Astrocyte of the cerebellum (primary cell): ENCODE measurements around the gene SYT5.

Experiments used
- DNase-seq: peaks from one replicate; pipeline ENCODE4 v3.0.0-alpha.2; 2011; ENCODE audit warnings: low read depth
- H3K4me3 ChIP-seq: 2 replicates; pipeline ENCODE4 v1.5.1; 2011; ENCODE audit warnings: mild to moderate bottlenecking, low read depth, low read length, moderate library complexity
- CTCF ChIP-seq: IDR thresholded peaks from 2 replicates; pipeline ENCODE4 v1.5.1; 2012; ENCODE audit warnings: low read length, low read depth, moderate library complexity, mild to moderate bottlenecking; ENCODE audit errors: missing control alignments
- in situ Hi-C: cut with HindIII; loops from 2 replicates; pipeline ENCODE4 v1.10.0; 2017; ENCODE audit warnings: low sequenced_read_pairs

Gene SYT5

DNA sequence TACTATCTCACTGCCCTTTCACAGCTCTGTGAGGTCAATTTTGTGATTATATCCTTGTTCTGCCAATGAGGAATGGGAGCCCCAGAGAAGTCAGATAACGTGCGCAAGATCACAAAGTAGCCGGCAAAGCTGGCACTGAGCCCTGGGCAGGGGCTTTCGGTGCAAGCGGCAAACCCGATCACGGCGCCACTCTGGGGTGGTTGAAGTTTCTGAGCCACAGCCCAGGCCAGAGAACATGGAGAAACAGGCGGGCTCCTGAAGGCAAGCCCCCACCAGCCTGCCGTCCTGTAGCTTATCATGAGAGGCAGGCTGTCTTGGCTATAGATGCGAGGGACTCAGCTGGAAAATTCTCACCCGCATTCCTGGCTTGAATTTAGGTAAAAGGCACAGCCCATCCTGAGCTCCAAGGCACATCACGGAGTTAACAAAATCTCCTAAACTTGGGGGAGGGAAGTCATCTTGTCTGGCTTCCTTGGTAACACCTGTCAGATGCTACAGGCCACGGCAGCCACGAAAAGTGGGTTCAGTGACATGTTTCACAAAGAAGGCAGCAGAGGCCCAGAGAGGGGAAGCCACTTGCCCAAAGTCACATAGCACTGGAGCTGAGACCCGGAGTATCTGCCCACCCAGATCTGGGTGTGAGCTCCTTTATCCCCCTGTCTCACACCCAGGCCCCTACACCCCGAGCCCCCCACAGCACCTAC, 43.5 kb downstream of the SYT5 start:
- no peak for TF ChIP-seq CTCF
- DNase-seq = no peak
- no peak overlapping the region for H3K4me3 ChIP-seq
- in situ Hi-C loops = no loop called here

DNA sequence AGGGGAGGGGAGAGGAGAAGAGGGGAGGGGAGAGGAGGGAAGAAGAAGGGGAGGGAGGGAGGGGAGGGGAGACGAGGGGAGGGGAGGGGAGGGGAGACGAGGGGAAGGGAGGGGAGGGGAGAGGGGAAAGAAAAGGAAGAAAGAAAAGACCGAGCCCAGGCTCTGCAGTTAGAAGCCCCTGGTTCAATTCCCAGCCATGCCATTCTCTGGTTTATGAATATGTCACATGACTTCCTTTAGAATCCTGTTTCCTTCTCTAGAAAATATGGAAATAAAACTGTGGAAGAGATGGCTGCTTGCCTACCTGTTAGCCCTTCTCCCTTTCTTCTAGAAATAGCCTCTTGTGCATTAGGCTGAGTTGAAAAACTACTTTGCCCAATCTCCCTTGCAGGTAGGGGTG, 45.4 kb downstream of the SYT5 start:
- no peak for DNase-seq
- TF ChIP-seq CTCF = no peak
- in situ Hi-C loops = no loop called here
- H3K4me3 ChIP-seq = no peak overlapping the region

DNA sequence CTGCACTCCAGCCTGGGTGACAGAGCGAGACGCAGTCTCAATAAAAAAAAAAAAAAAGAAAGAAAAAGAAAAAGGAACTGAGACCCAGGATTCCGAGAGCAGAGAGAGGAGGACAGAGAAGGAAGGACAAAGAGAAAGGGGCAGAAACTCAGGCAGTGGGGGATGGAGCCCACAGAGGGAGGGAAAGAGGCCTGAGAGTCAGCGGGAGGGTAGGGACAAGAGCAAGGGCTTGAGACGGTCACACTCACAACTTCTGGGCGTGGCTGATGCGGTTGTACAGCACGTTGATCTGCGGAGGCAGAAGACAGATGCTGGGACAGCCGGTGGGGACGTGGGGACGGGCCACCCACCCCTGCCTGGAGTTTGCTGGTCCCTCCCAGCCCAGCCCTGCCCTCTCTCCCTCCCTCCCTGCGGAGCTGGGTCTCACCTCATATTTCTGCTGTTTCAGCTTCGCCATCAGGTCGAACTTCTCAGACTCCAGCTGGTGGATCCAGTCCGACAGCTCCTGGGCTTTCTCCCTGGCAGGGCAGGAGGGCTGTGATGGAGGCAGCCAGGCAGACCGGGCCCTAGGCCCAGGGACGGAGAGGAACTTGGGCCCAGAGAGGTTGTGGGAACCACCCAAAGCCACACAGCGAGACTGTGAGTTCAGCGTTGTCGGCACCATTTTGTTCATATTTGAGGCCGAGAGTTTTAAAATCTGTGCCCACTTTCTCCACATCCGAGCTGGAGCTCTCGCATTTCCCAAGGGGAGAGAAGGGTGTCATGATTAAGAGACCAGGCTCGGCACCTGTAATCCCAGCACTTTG, 46.2 kb downstream of the SYT5 start:
- no peak overlapping the region for H3K4me3 ChIP-seq
- in situ Hi-C loops = no loop called here
- TF ChIP-seq CTCF = no peak
- DNase-seq = no peak

- DNase-seq = no peak
- in situ Hi-C loops = no loop called here
- peak; percentile 16 for TF ChIP-seq CTCF
- H3K4me3 ChIP-seq = no peak overlapping the region
Observed at GRCh38 chr19:55132453-55133129, 47.5 kb downstream of the SYT5 start.

GRCh38 chr19:55131421-55131820, 48.7 kb downstream of the SYT5 start:
- in situ Hi-C loops = no loop called here
- no peak for DNase-seq
- no peak for TF ChIP-seq CTCF
- H3K4me3 ChIP-seq = no peak overlapping the region
